DOHH2 (cell line): ENCODE measurements around the gene ABHD1.
A peak's percentile ranks its signal among the peaks of the same experiment; 100 is the strongest.

Experiments used
- H3F3A ChIP-seq: fragments of 200-600 bp; sonication (generic), shearing (Covaris generic); 2 replicates; pipeline ENCODE4 v1.6.0; 2016; ENCODE audit warnings: antibody characterized with exemption, mild to moderate bottlenecking; ENCODE audit not compliant: control insufficient read depth, insufficient read depth
- H3K27ac ChIP-seq: fragments of 200-600 bp; sonication (generic); 2 replicates; pipeline ENCODE4 v1.5.1; 2014; ENCODE audit warnings: low read depth, mild to moderate bottlenecking, low read length, moderate library complexity
- H3K27me3 ChIP-seq: fragments of 200-600 bp; sonication (generic); 2 replicates; pipeline ENCODE4 v1.6.1; 2014; ENCODE audit warnings: mild to moderate bottlenecking, low read length, mixed read lengths; ENCODE audit not compliant: control insufficient read depth
- H3K36me3 ChIP-seq: fragments of 200-600 bp; sonication (generic); 2 replicates; pipeline ENCODE4 v1.6.1; 2014; ENCODE audit warnings: mild to moderate bottlenecking, low read length, moderate library complexity, mixed read lengths; ENCODE audit not compliant: control insufficient read depth
- H3K4me1 ChIP-seq: fragments of 200-600 bp; sonication (generic); 2 replicates; pipeline ENCODE4 v1.6.1; 2014; ENCODE audit warnings: mild to moderate bottlenecking, low read length, mixed read lengths; ENCODE audit not compliant: control insufficient read depth
- H3K4me2 ChIP-seq: fragments of 200-600 bp; sonication (generic); 2 replicates; pipeline ENCODE4 v1.6.0; 2014; ENCODE audit warnings: mild to moderate bottlenecking, low read length, moderate library complexity
- H3K4me3 ChIP-seq: fragments of 200-600 bp; sonication (generic); 2 replicates; pipeline ENCODE4 v1.5.1; 2014; ENCODE audit warnings: mild to moderate bottlenecking, low read length, mixed read lengths
- H3K79me2 ChIP-seq: fragments of 200-600 bp; sonication (generic); 2 replicates; pipeline ENCODE4 v1.6.1; 2014; ENCODE audit warnings: mild to moderate bottlenecking, low read length, mixed read lengths; ENCODE audit not compliant: control insufficient read depth
- H3K9me2 ChIP-seq: fragments of 200-600 bp; sonication (generic); replicated peaks from 2 replicates; pipeline ENCODE4 v1.6.1; 2014; ENCODE audit warnings: mild to moderate bottlenecking, low read length, mixed read lengths; ENCODE audit not compliant: control insufficient read depth
- H3K9me3 ChIP-seq: fragments of 200-600 bp; sonication (generic); 2 replicates; pipeline ENCODE4 v1.6.1; 2014; ENCODE audit warnings: antibody characterized with exemption, low read length, mixed read lengths; ENCODE audit not compliant: control insufficient read depth, insufficient read depth
- H4K20me1 ChIP-seq: fragments of 200-600 bp; sonication (generic); 2 replicates; pipeline ENCODE4 v1.6.0; 2014; ENCODE audit warnings: low read depth, mild to moderate bottlenecking, antibody characterized with exemption, low read length, moderate library complexity; ENCODE audit not compliant: control insufficient read depth, insufficient read depth
- EZH2phosphoT487 ChIP-seq: fragments of 200-600 bp; sonication (generic); IDR thresholded peaks from 2 replicates; pipeline ENCODE4 v1.6.1; 2017; ENCODE audit warnings: borderline replicate concordance, mild to moderate bottlenecking, antibody characterized with exemption, low read length, moderate library complexity, mixed read lengths
- TF ChIP-seq, protein P1 (sequence below): fragments of 200-600 bp; sonication (generic); IDR thresholded peaks from one replicate; pipeline ENCODE4 v1.5.1; 2014; ENCODE audit warnings: antibody characterized with exemption, mild to moderate bottlenecking, low read depth, low read length; ENCODE audit not compliant: poor library complexity, severe bottlenecking

The ABHD1 gene

DNA sequence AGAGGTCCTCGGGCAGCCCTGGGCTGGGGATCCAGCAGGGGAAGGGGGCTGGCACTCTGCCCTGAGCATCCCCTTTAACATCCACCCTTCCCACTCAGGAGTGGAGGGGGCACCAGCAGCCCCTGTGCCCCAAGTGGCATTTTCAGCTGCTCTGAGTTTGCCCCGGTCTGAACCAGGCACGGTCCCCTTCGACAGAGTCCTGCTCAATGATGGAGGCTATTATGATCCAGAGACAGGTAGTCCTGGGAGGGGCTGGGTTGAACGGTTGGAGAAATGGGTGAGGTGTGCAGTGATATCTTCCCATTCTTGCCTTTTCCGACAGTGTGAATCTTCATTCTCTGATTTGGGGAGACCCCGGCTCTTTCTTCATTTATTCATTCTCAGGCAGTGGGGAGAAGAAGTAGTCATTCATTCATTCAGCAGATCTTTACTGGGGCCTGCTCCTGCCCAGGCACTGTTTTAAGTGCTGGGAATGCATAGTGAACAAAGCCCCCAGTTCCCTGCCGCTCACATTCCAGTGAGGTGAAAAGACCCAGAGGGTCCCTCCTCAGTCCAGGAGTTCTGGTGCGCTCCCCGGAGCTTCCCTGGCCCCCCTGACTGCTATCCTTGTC is 38.4 kb upstream of the ABHD1 start:
- no peak overlapping the region for H3K27ac ChIP-seq
- H3K79me2 ChIP-seq, result no peaks in the 10 kb centered on the region
- peaks cover 42% of the 10 kb centered on the region for H3K4me1 ChIP-seq
- no peaks in the 10 kb centered on the region; the same call in 1 of the 2 replicates for H3F3A ChIP-seq
- H3K4me3 ChIP-seq, result peak overlapping the region; percentile 86
- H4K20me1 ChIP-seq, result no peaks in the 10 kb centered on the region
- peak overlapping the region; percentile 79 for H3K4me2 ChIP-seq
- no peaks in the 10 kb centered on the region for H3K36me3 ChIP-seq
- no peaks in the 10 kb centered on the region for H3K27me3 ChIP-seq
- TF ChIP-seq, protein P1, sequence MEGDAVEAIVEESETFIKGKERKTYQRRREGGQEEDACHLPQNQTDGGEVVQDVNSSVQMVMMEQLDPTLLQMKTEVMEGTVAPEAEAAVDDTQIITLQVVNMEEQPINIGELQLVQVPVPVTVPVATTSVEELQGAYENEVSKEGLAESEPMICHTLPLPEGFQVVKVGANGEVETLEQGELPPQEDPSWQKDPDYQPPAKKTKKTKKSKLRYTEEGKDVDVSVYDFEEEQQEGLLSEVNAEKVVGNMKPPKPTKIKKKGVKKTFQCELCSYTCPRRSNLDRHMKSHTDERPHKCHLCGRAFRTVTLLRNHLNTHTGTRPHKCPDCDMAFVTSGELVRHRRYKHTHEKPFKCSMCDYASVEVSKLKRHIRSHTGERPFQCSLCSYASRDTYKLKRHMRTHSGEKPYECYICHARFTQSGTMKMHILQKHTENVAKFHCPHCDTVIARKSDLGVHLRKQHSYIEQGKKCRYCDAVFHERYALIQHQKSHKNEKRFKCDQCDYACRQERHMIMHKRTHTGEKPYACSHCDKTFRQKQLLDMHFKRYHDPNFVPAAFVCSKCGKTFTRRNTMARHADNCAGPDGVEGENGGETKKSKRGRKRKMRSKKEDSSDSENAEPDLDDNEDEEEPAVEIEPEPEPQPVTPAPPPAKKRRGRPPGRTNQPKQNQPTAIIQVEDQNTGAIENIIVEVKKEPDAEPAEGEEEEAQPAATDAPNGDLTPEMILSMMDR, result no peak
- no peak for TF ChIP-seq EZH2phosphoT487
- H3K9me2 ChIP-seq, result no peaks in the 10 kb centered on the region
- no peaks in the 10 kb centered on the region for H3K9me3 ChIP-seq

DNA sequence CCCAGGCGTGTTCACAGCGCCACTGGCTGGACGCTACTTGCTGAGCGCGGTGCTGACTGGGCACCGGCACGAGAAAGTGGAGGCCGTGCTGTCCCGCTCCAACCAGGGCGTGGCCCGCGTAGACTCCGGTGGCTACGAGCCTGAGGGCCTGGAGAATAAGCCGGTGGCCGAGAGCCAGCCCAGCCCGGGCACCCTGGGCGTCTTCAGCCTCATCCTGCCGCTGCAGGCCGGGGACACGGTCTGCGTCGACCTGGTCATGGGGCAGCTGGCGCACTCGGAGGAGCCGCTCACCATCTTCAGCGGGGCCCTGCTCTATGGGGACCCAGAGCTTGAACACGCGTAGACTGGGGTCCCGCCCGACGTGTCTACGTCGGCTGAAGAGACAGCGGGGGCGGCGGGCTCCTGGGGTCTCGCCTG is 37.9 kb upstream of the ABHD1 start:
- Histone ChIP-seq H3K4me2 (peak overlapping the region; percentile 79), H3K36me3 (no peaks in the 10 kb centered on the region), H3F3A (no peaks in the 10 kb centered on the region), H3K27me3 (no peaks in the 10 kb centered on the region), H4K20me1 (no peaks in the 10 kb centered on the region), H3K27ac (no peak overlapping the region), H3K9me2 (no peaks in the 10 kb centered on the region), H3K79me2 (no peaks in the 10 kb centered on the region), H3K4me1 (peaks cover 38% of the 10 kb centered on the region), H3K9me3 (no peaks in the 10 kb centered on the region), H3K4me3 (peak overlapping the region; percentile 86)
- TF ChIP-seq, protein P1, result no peak
- no peak for TF ChIP-seq EZH2phosphoT487

DNA sequence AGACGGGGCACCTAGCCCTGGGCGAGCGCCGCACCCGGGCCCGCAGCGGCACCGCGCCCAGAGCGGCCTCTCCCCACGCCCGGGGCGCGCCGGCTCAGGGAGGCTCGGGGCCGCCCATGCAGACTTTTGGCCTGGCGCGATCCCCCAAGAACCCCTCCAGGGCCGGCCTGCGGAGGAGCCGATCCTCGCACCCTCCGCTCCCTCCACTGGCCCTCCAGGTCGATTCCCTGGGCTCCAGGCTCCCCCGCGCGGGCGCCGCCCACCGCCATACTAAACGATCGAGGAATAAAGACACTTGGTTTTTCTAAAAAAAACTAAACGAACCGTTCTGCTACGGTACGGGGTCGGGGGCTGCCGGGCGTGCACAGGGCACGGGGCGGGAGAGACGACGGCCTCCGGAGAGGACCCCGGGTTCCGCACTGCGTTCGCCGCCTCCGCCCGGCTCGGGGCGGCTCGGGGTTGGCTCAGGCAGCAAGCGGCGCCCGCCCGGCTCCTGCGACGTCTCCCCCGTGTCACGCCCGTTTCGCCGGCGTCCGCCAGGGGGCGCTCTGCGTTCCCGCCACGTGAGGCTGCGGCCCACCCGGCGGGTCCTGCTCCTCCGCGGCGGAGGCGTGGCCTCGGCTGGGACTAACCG is 37.4 kb upstream of the ABHD1 start:
- Histone ChIP-seq H3K27ac (peak overlapping the region; percentile 49; the same call in 1 of the 2 replicates), H3F3A (no peaks in the 10 kb centered on the region), H3K9me2 (no peaks in the 10 kb centered on the region), H3K9me3 (no peaks in the 10 kb centered on the region), H3K79me2 (no peaks in the 10 kb centered on the region), H3K4me2 (peak overlapping the region; percentile 79), H4K20me1 (no peaks in the 10 kb centered on the region), H3K36me3 (no peaks in the 10 kb centered on the region), H3K27me3 (no peaks in the 10 kb centered on the region), H3K4me1 (peaks cover 33% of the 10 kb centered on the region), H3K4me3 (peak overlapping the region; percentile 86)
- TF ChIP-seq, protein P1, result peak; percentile 61
- no peak for TF ChIP-seq EZH2phosphoT487
